ENCODE measurements around the gene PRDM10. TPM values are rescaled to one million over a fixed set of nuclear protein-coding genes. Genes with fewer than 3 reads are reported as not detected.

Gene PRDM10
- total RNA-seq, 1 donor from 2014 or later, result 14.6 TPM

GRCh38 chr11:129938764-129939163 is 63.9 kb downstream of the PRDM10 start:
- Mint-ChIP-seq H3K4me1 (no peaks in the 10 kb centered on the region), H3K27ac (no peak overlapping the region), H3K27me3 (no peaks in the 10 kb centered on the region), H3K36me3 (ENCODE audit: low read depth) (peaks cover 38% of the 10 kb centered on the region), H3K4me3 (no peak overlapping the region), H3K9me3 (no peaks in the 10 kb centered on the region)
- ChIA-PET POLR2A (no interaction called here), CTCF (interaction anchor here (1.2 kb wide), 1 partner anchor 193 kb away, joined by 4 read pairs; no protein-coding TSS in a partner anchor)
- intact Hi-C loops (cut with micrococcal nuclease), result no loop called here
- no peak for TF ChIP-seq CTCF (IDR thresholded peaks at IDR 0.05)
- ATAC-seq (ENCODE audit: low read depth) (no peak), DNase-seq (no peak)

- POLR2A ChIA-PET, result no interaction called here
- H3K4me3 Mint-ChIP-seq, result no peak overlapping the region
- DNase-seq (no peak), ATAC-seq (ENCODE audit: low read depth) (no peak)
- H3K27me3 Mint-ChIP-seq, result no peaks in the 10 kb centered on the region
- no peak for TF ChIP-seq CTCF (IDR thresholded peaks at IDR 0.05)
- H3K27ac Mint-ChIP-seq, result no peak overlapping the region
- no peaks in the 10 kb centered on the region for H3K9me3 Mint-ChIP-seq
- intact Hi-C loops (cut with micrococcal nuclease), result no loop called here
- CTCF ChIA-PET, result interaction anchor here (0.6 kb wide), 1 partner anchor 195 kb away, joined by 3 read pairs; no protein-coding TSS in a partner anchor
- H3K4me1 Mint-ChIP-seq, result no peaks in the 10 kb centered on the region
- H3K36me3 Mint-ChIP-seq (ENCODE audit: low read depth), result peaks cover 37% of the 10 kb centered on the region
Observed at GRCh38 chr11:129937592-129938238, 64.9 kb downstream of the PRDM10 start.

GRCh38 chr11:129935723-129936122 is 66.9 kb downstream of the PRDM10 start:
- CTCF ChIA-PET, result interaction anchor here (1.2 kb wide), 1 partner anchor 135 kb away, joined by 3 read pairs; no protein-coding TSS in a partner anchor
- no peak for ATAC-seq (ENCODE audit: low read depth)
- TF ChIP-seq CTCF (IDR thresholded peaks at IDR 0.05), result no peak
- POLR2A ChIA-PET, result no interaction called here
- Mint-ChIP-seq H3K9me3 (no peaks in the 10 kb centered on the region), H3K4me1 (no peaks in the 10 kb centered on the region), H3K36me3 (ENCODE audit: low read depth) (peaks cover 35% of the 10 kb centered on the region), H3K27ac (no peak overlapping the region), H3K27me3 (no peaks in the 10 kb centered on the region), H3K4me3 (no peak overlapping the region)
- no peak for DNase-seq
- intact Hi-C loops (cut with micrococcal nuclease), result no loop called here

GRCh38 chr11:129933891-129934290 is 68.7 kb downstream of the PRDM10 start:
- POLR2A ChIA-PET, result interaction anchor here (0.6 kb wide), 1 partner anchor 139 kb away, joined by 3 read pairs; no protein-coding TSS in a partner anchor

GRCh38 chr11:129933262-129933661 is 69.4 kb downstream of the PRDM10 start:
- H3K27me3 Mint-ChIP-seq, result no peaks in the 10 kb centered on the region
- no peaks in the 10 kb centered on the region for H3K4me1 Mint-ChIP-seq
- ChIA-PET POLR2A (no interaction called here), CTCF (no interaction called here)
- TF ChIP-seq CTCF (IDR thresholded peaks at IDR 0.05), result no peak
- intact Hi-C loops (cut with micrococcal nuclease), result no loop called here
- no peak overlapping the region for H3K27ac Mint-ChIP-seq
- peaks cover 54% of the 10 kb centered on the region for H3K36me3 Mint-ChIP-seq (ENCODE audit: low read depth)
- no peak overlapping the region for H3K4me3 Mint-ChIP-seq
- no peaks in the 10 kb centered on the region for H3K9me3 Mint-ChIP-seq
- ATAC-seq (ENCODE audit: low read depth) (no peak), DNase-seq (no peak)

More at GRCh38 chr11:129933891-129934290, 68.7 kb downstream of the PRDM10 start:
- H3K27ac Mint-ChIP-seq, result no peak overlapping the region
- intact Hi-C loops (cut with micrococcal nuclease), result no loop called here
- no peak for ATAC-seq (ENCODE audit: low read depth)
- H3K9me3 Mint-ChIP-seq, result no peaks in the 10 kb centered on the region
- no peak for DNase-seq
- no peaks in the 10 kb centered on the region for H3K27me3 Mint-ChIP-seq
- CTCF ChIA-PET, result no interaction called here
- no peak for TF ChIP-seq CTCF (IDR thresholded peaks at IDR 0.05)
- peaks cover 49% of the 10 kb centered on the region for H3K36me3 Mint-ChIP-seq (ENCODE audit: low read depth)
- no peak overlapping the region for H3K4me3 Mint-ChIP-seq
- H3K4me1 Mint-ChIP-seq, result no peaks in the 10 kb centered on the region

Data from activated B cell treated with CpG ODN at 0.5 μM for 24 hours (primary cell).